Colon (tissue), 2 donors: Measurements from ENCODE around the gene LPIN3.

Experiments
- FAIRE-seq: peaks from 2 replicates; lab custom pipeline; 2012; peaks lifted over from hg19 to GRCh38; lab: Jason Lieb, UNC
- donor health status: control.
- donor health status: control.

The LPIN3 gene

DNA sequence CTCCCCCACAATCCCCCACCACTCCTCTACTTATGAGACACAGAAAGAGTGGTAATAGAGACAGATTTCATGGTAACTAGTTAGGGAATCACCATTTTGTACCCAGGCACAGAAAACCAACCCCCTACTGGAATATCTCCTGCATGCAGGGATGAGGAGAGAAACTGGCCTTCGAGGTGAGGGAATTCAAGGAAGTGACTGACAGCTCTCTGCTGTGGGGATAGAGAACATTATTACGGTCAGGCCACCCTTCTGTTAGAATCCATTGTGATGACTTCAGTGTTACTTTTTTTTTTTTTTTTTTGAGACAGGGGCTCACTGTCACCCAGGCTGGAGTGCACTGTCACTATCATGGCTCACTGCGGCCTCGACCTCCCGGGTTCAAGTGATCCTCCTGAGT, 13.4 kb upstream of the LPIN3 start:
- no peak for FAIRE-seq

DNA sequence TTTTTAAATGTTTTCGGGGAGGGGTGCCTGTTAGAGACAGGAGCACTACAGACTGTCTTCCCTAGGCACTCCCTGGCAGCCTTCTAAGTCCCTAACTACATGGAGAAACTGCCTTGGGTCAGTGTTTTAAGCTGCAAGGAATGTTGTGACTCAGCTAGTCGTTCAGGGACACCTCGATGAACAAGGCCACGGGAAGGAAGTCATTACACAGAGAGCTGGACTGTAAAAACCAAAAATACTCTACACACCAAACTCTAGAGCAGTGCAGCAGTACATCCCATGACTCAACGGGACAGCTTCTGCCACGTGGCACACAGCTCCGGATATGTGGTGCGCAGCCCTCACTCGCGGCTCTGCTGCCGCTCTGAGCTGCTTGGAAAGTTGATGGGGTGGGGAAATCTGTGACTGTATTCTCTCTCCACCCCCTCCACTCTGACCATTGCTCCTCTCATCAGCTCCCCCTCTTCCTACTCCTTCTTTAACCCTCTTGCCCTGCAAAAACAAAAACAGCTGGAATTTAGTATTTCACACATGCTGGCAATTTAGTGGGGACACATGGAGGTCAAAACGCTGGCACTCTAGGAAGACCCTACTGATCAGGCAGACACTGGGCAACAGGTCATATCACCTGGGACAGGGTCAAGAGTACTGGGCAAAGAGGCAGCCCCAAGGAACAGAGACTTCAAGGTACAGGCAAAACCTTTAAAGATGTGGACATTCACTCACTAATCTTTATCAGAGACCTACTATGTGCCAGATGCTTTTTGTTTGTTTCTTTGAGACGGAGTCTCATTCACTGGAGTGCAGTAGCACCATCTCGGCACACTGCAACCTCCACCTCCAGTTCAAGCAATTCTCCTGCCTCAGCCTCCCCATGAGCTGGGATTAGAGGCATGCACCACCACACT, 10.9 kb upstream of the LPIN3 start:
- no peak for FAIRE-seq

GRCh38 chr20:41330343-41330720, 10.3 kb upstream of the LPIN3 start:
- no peak for FAIRE-seq

- FAIRE-seq, result no peak
Measured at GRCh38 chr20:41330941-41331340, 9.7 kb upstream of the LPIN3 start.

DNA sequence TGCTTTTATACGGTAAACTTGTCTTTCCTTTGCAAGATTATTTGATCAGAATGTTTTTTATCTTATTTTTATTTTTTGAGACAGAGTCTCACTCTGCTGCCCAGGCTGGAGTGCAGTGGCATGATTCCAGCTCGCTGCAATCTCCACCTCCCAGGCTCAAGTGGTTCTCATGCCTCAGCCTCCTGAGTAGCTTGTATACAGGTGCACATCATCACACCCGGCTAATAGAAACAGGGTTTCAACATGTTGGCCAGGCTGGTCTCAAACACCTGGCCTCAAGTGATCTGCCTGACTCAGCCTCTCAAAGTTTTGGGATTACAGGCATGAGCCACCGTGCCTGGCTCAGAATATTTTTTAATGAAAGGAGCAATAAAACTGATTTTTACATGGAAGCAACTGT, 8.9 kb upstream of the LPIN3 start:
- no peak for FAIRE-seq

GRCh38 chr20:41334036-41334435, 6.6 kb upstream of the LPIN3 start:
- FAIRE-seq, result no peak

- FAIRE-seq, result no peak
Measured at GRCh38 chr20:41334443-41335421, 5.9 kb upstream of the LPIN3 start.

GRCh38 chr20:41335591-41335990, 5.0 kb upstream of the LPIN3 start:
- FAIRE-seq, result no peak

DNA sequence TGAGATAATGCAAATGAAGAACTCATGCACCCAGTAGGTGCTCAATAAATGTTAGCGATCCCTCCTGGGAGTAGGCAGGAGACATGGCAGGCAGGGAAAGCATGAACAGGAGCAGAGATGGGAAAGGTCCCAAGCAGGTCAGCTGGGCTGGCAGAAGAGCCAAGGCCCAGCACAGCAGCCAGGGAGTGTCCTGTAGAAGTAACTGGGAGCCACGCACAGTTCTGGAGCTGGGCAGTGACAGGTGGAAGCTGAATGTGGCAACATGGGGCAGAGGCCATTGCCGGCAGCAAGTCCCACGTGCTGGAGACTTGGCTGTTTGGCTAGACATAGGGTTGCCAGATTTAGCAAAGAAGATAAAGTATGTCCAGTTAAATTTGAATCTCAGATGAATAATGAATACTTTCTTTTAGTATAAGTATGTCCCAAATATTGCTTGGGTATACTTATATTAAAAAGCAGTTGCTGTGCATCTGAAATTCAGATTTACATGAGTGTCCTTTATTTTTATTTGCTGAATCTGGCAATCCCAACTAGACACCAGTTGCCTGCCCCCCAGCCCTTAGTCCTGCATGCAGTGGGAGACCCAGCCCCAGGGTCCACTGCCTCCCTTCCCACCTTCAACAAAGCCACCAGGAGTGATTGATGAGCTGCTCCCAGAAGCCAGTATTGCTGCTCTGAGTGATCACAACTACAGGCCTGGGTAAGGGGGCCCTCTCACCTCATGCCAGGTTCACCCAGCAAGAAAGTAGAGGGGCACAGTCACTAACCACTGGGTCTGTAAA, 3.7 kb upstream of the LPIN3 start:
- no peak for FAIRE-seq

DNA sequence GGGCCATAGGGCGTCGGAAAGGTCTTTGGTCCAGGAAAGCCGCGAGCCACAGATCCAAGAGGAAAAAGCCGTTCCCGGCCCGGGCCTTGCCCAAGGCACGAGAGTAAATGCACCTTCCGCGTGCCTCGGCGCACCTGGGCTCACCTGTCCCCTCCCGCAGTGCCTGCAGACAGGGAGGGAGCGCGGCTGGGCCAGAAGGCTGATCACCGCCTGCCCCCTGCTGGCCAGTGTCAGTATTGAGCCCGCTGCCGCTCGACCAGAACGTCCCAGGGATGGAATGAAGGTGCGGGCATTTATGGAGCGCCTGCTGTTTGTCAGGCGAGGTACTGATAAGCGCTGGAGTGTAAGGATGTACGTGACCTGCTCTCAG, 679 bp upstream of the LPIN3 start:
- FAIRE-seq, result no peak

DNA sequence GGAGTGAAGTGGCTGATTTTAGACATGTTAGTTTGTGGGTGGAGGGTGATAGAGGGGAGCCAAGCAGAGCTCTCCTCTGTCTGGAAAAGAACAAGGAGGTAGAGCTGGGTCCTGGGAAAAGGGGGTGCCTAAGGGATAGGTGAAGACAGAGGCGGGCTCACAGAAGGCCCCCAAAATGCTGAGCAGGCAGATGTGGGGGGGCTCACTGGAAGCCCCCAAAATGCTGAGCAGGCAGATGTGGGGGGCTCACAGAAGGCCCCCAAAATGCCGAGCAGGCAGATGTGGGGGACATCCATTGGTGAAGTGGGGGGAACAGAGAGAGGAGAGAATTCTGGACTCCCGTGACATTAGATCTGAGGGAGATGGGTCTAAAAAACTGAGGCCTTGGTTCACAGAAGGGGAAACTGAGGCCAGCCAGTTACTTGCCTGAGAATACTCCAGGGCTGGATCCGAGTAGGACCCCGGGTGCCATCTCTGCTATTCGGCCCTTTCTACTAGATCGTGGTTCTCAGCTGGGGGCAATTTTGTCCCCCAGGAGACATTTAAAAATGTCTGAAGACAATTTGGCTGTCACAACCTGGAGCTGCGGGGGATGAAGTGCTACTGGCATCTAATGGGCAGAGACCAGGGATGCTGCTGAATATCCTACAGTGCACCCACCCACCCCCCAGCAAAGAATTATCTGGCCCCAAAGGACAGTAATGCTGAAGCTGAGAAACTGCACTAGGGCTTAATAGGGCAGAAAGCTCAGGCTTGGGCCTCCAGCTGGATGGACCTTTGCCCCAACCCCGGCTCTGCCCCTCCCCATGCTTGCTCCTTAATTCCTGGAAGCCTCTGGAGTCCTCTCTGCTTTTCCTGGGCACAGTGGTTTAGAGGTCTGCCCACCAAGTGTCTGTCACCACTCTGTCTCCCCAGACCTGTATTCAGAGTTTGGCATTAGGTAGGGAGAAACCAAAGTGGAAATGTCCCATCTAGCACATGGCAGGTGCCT, 2.1 kb downstream of the LPIN3 start:
- no peak for FAIRE-seq

DNA sequence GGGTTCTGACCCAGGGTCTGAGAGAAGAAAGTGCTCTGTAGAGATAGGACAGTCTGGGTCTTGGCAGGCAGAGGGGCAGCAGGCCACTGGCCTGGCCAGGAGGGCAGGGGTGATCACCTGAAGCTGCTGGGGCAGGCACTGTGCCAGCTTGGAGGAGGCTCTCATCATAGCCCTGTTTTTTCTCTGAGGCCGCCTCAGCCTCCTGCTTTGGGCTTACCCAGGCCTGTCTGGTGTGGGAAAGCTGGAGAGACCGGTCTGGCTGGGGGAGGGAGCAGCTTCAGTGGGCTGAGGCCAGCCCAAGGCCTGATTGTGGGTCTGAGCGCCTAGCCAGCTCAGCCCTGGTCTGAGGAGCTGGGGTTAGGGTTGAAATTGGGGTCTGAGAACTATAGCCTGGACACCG, 3.9 kb downstream of the LPIN3 start:
- FAIRE-seq, result no peak

DNA sequence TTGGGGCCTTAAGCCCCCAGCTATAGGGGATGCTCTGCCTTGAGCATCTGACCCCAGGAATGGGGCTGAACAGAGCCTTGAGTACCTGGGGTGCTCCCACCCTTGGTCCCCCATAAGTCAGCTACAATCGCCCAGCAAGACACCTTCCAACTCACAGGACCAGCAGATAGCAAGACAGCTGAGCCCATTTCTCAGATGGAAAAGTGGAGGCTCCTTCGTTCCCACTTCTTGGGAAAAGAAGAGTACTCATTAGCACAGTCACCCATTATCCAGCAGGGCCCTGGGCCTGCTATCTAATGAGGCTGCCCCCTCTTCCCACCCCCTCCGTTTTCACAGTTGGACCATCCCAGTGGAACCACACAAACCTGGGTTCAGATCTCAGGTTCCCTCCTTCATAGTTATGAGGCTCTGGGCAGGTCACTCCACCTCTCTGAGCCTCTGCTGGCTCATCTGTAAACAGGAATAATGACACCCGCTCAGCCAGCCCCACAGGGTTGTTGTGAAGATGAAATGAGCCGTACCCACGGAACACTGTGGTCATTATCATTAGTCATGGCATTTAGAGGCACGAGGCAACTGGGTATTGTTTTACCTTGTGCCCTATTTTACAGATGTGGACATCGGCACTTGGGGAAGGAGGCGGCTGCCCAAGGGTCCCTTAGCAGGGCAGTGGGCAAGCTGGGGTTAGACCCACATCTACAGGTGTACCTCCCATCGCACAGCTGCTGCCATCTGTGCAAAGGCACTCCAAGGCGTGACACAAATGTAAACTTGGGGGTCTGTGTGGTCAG, 4.5 kb downstream of the LPIN3 start:
- FAIRE-seq, result no peak

DNA sequence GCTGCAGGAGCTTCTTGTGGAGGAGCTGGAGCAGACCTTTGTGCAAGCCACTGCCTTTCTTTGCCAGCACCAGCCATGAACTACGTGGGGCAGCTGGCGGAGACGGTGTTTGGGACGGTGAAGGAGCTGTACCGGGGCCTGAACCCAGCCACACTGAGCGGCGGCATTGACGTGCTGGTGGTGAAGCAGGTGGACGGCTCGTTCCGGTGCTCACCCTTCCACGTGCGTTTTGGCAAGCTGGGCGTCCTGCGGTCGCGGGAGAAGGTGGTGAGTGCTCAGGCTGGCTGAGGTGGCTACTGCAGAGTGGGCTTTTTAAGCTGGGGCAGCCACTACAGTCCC, 5.1 kb downstream of the LPIN3 start:
- FAIRE-seq, result no peak

DNA sequence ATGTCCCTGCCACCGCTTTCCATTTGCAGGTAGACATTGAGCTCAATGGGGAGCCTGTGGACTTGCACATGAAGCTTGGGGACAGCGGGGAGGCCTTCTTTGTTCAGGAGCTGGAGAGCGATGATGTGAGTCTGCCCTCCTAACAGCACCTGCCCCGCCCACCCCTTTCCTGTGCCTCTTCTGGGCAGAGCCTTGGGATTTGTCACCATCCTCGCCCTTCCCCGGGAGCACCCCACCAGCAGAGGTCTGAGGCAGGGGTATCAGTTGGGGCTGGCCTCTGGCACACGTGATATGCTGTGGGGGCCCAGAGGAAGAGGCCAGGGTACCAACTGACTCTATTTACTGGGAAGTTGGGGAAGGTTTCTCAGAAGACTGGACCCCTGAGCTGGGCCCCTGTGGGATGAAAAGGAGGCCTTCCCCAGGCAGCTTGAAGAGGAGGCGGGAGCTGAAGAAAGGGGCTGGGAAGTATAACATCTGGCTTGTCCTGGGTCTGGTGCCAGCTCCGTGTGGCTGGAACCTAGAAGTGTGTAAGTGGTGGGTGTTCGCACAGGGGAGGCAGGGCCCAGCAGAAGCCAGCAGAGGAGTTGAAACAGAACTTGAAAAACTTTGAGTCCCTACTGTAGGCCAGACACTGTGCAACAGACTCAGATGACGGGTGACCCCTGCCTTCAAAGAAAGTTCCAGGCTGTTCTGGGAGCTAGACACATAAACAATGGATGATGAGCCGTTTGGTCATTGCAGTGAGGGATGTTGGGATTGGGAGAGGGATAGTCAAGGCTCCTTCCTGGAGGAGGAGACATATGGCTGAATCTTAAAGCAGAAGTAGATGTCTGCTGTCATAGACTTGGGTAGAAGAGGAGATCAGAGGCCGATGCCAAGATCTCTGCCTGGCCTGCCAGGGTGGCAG, 7.2 kb downstream of the LPIN3 start:
- no peak for FAIRE-seq

DNA sequence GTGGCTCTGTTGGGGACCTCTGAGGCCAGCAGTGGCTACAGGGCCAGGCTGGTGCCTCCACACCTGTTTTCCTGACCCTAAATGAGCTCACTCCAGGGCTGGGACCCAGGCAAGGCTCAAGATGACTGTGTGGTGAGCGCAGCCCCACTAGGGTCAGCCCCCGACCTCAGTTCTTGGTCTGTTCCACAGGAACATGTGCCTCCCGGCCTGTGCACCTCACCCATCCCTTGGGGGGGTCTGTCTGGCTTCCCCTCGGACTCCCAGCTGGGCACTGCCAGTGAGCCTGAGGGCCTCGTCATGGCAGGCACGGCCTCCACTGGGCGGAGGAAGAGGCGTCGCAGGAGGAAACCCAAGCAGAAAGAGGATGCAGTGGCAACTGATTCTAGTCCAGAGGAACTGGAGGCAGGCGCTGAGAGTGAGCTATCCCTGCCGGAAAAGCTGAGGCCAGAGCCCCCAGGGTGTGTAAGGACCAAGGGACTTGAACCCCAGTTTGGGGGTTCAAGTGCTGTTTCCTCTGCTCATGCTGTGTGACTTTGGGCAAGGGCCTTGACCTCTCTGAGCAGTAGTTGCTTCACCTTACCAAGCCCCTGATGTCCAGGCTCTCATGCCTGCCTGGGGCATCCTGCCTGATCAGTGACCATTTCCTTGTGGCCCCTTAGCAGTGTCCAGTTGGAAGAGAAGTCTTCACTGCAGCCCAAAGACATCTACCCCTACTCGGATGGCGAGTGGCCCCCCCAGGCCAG, 8.0 kb downstream of the LPIN3 start:
- FAIRE-seq, result no peak

GRCh38 chr20:41349266-41349665, 8.6 kb downstream of the LPIN3 start:
- FAIRE-seq, result no peak

GRCh38 chr20:41349943-41350342, 9.3 kb downstream of the LPIN3 start:
- no peak for FAIRE-seq
